ENCODE data around the gene ICE2.

Gene ICE2

DNA sequence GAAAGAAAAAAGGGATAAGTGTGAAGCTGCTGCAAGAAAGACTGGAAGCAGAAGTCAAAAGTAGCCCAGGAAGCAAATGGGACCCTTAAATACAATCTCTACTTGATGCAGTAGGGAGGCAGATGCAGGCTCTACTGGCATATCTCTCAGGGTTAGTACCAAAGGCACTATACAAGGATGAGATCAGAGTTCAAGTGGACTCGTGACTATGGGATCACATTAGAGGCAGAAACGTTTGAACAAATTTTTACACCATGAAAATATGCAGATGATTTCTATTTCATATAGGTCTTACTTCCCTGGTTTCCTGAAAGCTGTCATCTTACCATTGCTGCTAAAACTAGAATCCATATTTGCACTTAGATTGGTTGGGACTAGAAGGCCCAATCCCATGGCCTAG lies 53.5 kb downstream of the ICE2 start:
- Histone ChIP-seq H3K27me3 (ENCODE audit: low read depth, low read length) (no peaks in the 10 kb centered on the region), H3K4me1 (ENCODE audit: low read length) (no peaks in the 10 kb centered on the region), H3K9me3 (ENCODE audit: insufficient read depth, low read length) (no peaks in the 10 kb centered on the region), H3K4me3 (ENCODE audit: low read length) (no peak overlapping the region), H4K20me1 (ENCODE audit: insufficient read depth, low read length) (no peaks in the 10 kb centered on the region), H3K9ac (ENCODE audit: low read length) (no peak overlapping the region), H2AFZ (ENCODE audit: low read depth, low read length) (no peak overlapping the region), H3K36me3 (replicated peaks; ENCODE audit: low read depth, low read length) (peaks cover 6% of the 10 kb centered on the region), H3K27ac (ENCODE audit: low read length) (no peak overlapping the region), H3K4me2 (ENCODE audit: low read length) (no peak overlapping the region), H3K79me2 (ENCODE audit: low read length) (no peaks in the 10 kb centered on the region)
- TF ChIP-seq EZH2phosphoT487 (IDR thresholded peaks at IDR 0.05; ENCODE audit: low read depth): no peak
- TF ChIP-seq, protein P1, sequence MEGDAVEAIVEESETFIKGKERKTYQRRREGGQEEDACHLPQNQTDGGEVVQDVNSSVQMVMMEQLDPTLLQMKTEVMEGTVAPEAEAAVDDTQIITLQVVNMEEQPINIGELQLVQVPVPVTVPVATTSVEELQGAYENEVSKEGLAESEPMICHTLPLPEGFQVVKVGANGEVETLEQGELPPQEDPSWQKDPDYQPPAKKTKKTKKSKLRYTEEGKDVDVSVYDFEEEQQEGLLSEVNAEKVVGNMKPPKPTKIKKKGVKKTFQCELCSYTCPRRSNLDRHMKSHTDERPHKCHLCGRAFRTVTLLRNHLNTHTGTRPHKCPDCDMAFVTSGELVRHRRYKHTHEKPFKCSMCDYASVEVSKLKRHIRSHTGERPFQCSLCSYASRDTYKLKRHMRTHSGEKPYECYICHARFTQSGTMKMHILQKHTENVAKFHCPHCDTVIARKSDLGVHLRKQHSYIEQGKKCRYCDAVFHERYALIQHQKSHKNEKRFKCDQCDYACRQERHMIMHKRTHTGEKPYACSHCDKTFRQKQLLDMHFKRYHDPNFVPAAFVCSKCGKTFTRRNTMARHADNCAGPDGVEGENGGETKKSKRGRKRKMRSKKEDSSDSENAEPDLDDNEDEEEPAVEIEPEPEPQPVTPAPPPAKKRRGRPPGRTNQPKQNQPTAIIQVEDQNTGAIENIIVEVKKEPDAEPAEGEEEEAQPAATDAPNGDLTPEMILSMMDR (IDR thresholded peaks at IDR 0.05; ENCODE audit: low read depth, low read length): no peak

DNA sequence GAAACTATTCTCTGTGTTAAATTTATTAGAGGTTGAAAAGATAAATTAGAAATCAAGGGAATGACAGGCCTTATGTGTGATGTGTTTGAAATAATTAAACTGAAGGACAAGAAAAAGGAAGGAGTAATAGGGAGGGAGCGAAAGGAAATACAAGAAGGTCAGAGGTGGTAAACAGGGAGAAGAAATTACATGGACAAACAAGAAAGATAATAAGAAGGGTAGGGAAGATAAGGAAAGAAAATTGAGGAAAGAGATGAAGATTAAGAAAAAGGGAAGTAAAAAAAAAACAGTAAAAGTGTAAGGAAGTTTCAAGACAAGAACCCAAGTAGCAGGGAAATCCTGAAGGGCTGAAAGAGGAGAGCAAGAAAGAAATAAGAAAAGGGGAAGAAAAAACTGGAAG lies 54.9 kb downstream of the ICE2 start:
- no peak overlapping the region for H3K9ac ChIP-seq (ENCODE audit: low read length)
- H3K4me2 ChIP-seq (ENCODE audit: low read length): no peak overlapping the region
- no peaks in the 10 kb centered on the region for H3K4me1 ChIP-seq (ENCODE audit: low read length)
- no peaks in the 10 kb centered on the region for H4K20me1 ChIP-seq (ENCODE audit: insufficient read depth, low read length)
- H3K27me3 ChIP-seq (ENCODE audit: low read depth, low read length): no peaks in the 10 kb centered on the region
- H3K79me2 ChIP-seq (ENCODE audit: low read length): no peaks in the 10 kb centered on the region
- no peak overlapping the region for H2AFZ ChIP-seq (ENCODE audit: low read depth, low read length)
- peaks cover 9% of the 10 kb centered on the region for H3K36me3 ChIP-seq (replicated peaks; ENCODE audit: low read depth, low read length)
- TF ChIP-seq EZH2phosphoT487 (IDR thresholded peaks at IDR 0.05; ENCODE audit: low read depth): no peak
- TF ChIP-seq, protein P1 (IDR thresholded peaks at IDR 0.05; ENCODE audit: low read depth, low read length): no peak
- H3K9me3 ChIP-seq (ENCODE audit: insufficient read depth, low read length): no peaks in the 10 kb centered on the region
- H3K4me3 ChIP-seq (ENCODE audit: low read length): no peak overlapping the region
- H3K27ac ChIP-seq (ENCODE audit: low read length): no peak overlapping the region

DNA sequence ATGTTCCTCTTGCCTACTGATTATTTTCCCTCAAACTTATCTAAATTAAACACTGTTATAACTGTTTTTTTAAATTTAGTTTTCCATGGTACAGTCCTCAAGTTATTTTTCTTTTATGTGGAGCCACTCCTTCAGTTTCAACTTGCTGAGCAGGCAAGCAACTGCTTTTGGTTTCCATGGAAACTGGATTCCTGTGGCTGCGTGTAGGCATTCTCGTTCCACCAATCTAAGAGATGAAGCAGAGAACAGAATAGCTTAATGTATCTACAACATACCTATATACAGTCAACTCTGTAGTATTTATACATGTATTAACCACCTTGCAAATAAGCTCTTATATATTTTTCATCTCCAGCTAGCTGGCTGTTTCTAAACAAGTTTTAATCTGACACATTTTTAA lies 55.4 kb downstream of the ICE2 start:
- TF ChIP-seq EZH2phosphoT487 (IDR thresholded peaks at IDR 0.05; ENCODE audit: low read depth): no peak
- TF ChIP-seq, protein P1 (IDR thresholded peaks at IDR 0.05; ENCODE audit: low read depth, low read length): no peak

DNA sequence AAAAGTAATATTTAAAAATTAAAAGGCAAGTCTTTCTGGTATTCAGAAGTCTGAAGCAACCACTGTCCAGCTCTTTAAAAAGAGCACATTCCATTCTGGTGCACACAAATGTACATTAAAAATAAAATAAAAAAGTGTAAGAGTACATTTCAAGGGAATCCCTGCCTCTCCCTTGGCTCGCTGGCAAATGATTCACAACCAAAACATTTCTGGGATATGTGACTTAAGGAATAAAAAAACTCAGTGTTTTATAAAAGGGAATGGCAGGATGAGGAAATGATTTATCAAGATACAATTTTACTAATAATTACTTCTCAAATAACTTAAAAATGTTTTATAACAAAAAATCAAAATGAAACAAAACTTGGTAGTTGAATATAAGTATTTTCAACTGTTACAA lies 57.4 kb downstream of the ICE2 start:
- Histone ChIP-seq H4K20me1 (ENCODE audit: insufficient read depth, low read length) (no peaks in the 10 kb centered on the region), H3K4me3 (ENCODE audit: low read length) (no peak overlapping the region), H3K36me3 (replicated peaks; ENCODE audit: low read depth, low read length) (peaks cover 7% of the 10 kb centered on the region), H3K4me1 (ENCODE audit: low read length) (no peaks in the 10 kb centered on the region), H2AFZ (ENCODE audit: low read depth, low read length) (no peak overlapping the region), H3K27ac (ENCODE audit: low read length) (no peak overlapping the region), H3K4me2 (ENCODE audit: low read length) (no peak overlapping the region), H3K79me2 (ENCODE audit: low read length) (no peaks in the 10 kb centered on the region), H3K9me3 (ENCODE audit: insufficient read depth, low read length) (no peaks in the 10 kb centered on the region), H3K27me3 (ENCODE audit: low read depth, low read length) (no peaks in the 10 kb centered on the region), H3K9ac (ENCODE audit: low read length) (no peak overlapping the region)
- no peak for TF ChIP-seq EZH2phosphoT487 (IDR thresholded peaks at IDR 0.05; ENCODE audit: low read depth)
- TF ChIP-seq, protein P1 (IDR thresholded peaks at IDR 0.05; ENCODE audit: low read depth, low read length): no peak

More for the DNA sequence above, 55.4 kb downstream of the ICE2 start:
- no peak overlapping the region for H3K4me2 ChIP-seq (ENCODE audit: low read length)
- no peaks in the 10 kb centered on the region for H3K4me1 ChIP-seq (ENCODE audit: low read length)
- H3K9me3 ChIP-seq (ENCODE audit: insufficient read depth, low read length): no peaks in the 10 kb centered on the region
- peaks cover 9% of the 10 kb centered on the region for H3K36me3 ChIP-seq (replicated peaks; ENCODE audit: low read depth, low read length)
- no peaks in the 10 kb centered on the region for H3K27me3 ChIP-seq (ENCODE audit: low read depth, low read length)
- no peak overlapping the region for H2AFZ ChIP-seq (ENCODE audit: low read depth, low read length)
- no peaks in the 10 kb centered on the region for H4K20me1 ChIP-seq (ENCODE audit: insufficient read depth, low read length)
- H3K79me2 ChIP-seq (ENCODE audit: low read length): no peaks in the 10 kb centered on the region
- no peak overlapping the region for H3K4me3 ChIP-seq (ENCODE audit: low read length)
- no peak overlapping the region for H3K9ac ChIP-seq (ENCODE audit: low read length)
- no peak overlapping the region for H3K27ac ChIP-seq (ENCODE audit: low read length)
